SK-N-SH (cell line): Measurements from ENCODE around the gene CRIM1. TPM values are rescaled to one million over a fixed set of nuclear protein-coding genes. Genes with fewer than 3 reads are reported as not detected.
A peak's percentile ranks its signal among the peaks of the same experiment; 100 is the strongest.

ENCODE experiments used
- CTCF ChIA-PET: fragments of 300-600, 350-600 bp; formaldehyde crosslinking; extraction: SDS; loops from one replicate; lab custom pipeline; 2021; lab: Yijun Ruan, JAX
- POLR2A ChIA-PET: fragments of 350-600 bp; sonication (Branson Sonifier 250); formaldehyde crosslinking; extraction: SDS; loops from one replicate; lab custom pipeline; 2020; ENCODE audit warnings: antibody characterized with exemption, inconsistent platforms; lab: Yijun Ruan, JAX
- DNase-seq: peaks from one replicate; pipeline ENCODE4 v3.0.0; 2012
- H2AFZ ChIP-seq: fragments of 200-600 bp; sonication (generic); 2 replicates; pipeline ENCODE4 v1.8.1; 2016; ENCODE audit warnings: antibody characterized with exemption, mild to moderate bottlenecking, low read depth
- H3F3A ChIP-seq: fragments of 200-600 bp; sonication (generic); replicated peaks from 2 replicates; pipeline ENCODE3; 2016; ENCODE audit warnings: antibody characterized with exemption, mild to moderate bottlenecking; ENCODE audit not compliant: insufficient read depth
- H3K27ac ChIP-seq, 2 experiments: fragments of 200-500 bp in 1 of 2; fragments of 200-600 bp in 1 of 2; sonication (Bioruptor generic) in 1 of 2; sonication (generic), shearing (Covaris generic) in 1 of 2; 2 replicates each; pipeline versions ENCODE4 v1.5.1 to v1.6.1; 2014 to 2016; ENCODE audit warnings: low read depth in 2 of 2, inconsistent platforms in 1 of 2, low read length in 1 of 2, mild to moderate bottlenecking in 1 of 2, mixed read lengths in 1 of 2
- H3K27me3 ChIP-seq: fragments of 200-600 bp; sonication (generic), shearing (Covaris generic); 2 replicates; pipeline ENCODE4 v1.6.1; 2016; ENCODE audit warnings: mixed run types; ENCODE audit not compliant: insufficient read depth
- H3K36me3 ChIP-seq, 2 experiments: fragments of 200-500 bp in 1 of 2; fragments of 200-600 bp in 1 of 2; sonication (Bioruptor generic) in 1 of 2; sonication (generic) in 1 of 2; replicated peaks in 1 of 2; 2 replicates each; pipeline versions ENCODE3 to v1.5.1; 2014 to 2016; ENCODE audit warnings: low read length in 1 of 2, mild to moderate bottlenecking in 1 of 2; ENCODE audit not compliant: insufficient read depth in 2 of 2, control insufficient read depth in 1 of 2
- H3K4me1 ChIP-seq, 2 experiments: fragments of 200-500 bp in 1 of 2; fragments of 200-600 bp in 1 of 2; sonication (Bioruptor generic) in 1 of 2; sonication (generic), shearing (Covaris generic) in 1 of 2; 2 replicates each; pipeline versions ENCODE4 v1.5.1 to v1.6.1; 2014 to 2016; ENCODE audit warnings: low read depth in 1 of 2, low read length in 1 of 2, mixed run types in 1 of 2; ENCODE audit not compliant: insufficient read depth in 2 of 2, control insufficient read depth in 1 of 2
- H3K4me2 ChIP-seq: fragments of 200-600 bp; sonication (generic), shearing (Covaris generic); 2 replicates; pipeline ENCODE4 v1.6.1; 2017; ENCODE audit warnings: mixed run types
- H3K4me3 ChIP-seq, 2 experiments: fragments of 200-500 bp in 1 of 2; fragments of 200-600 bp in 1 of 2; sonication (Bioruptor generic) in 1 of 2; sonication (generic), shearing (Covaris generic) in 1 of 2; 2 replicates each; pipeline versions ENCODE4 v1.5.1 to v1.8.1; 2014 to 2016; ENCODE audit warnings: low read depth in 2 of 2, inconsistent platforms in 1 of 2, low read length in 1 of 2, mild to moderate bottlenecking in 1 of 2, mixed read lengths in 1 of 2, moderate library complexity in 1 of 2
- H3K79me2 ChIP-seq: fragments of 200-600 bp; sonication (generic); 2 replicates; pipeline ENCODE4 v1.8.1; 2017; ENCODE audit warnings: mild to moderate bottlenecking; ENCODE audit not compliant: insufficient read depth
- H3K9ac ChIP-seq: fragments of 200-600 bp; sonication (generic); 2 replicates; pipeline ENCODE4 v1.6.1; 2017; ENCODE audit warnings: mixed run types
- H3K9me2 ChIP-seq: fragments of 200-600 bp; sonication (generic); 2 replicates; pipeline ENCODE4 v1.6.1; 2017; ENCODE audit warnings: mixed run types
- H3K9me3 ChIP-seq: fragments of 200-600 bp; sonication (generic); 2 replicates; pipeline ENCODE4 v1.6.1; 2017; ENCODE audit warnings: mixed run types, mild to moderate bottlenecking, moderate library complexity
- H4K20me1 ChIP-seq: fragments of 200-600 bp; sonication (generic); 2 replicates; pipeline ENCODE4 v1.6.1; 2017; ENCODE audit warnings: mild to moderate bottlenecking, mixed run types; ENCODE audit not compliant: insufficient read depth
- ELF1 ChIP-seq: IDR thresholded peaks from 2 replicates; pipeline ENCODE4 v1.4.0; 2012
- EP300 ChIP-seq, 2 experiments: IDR thresholded peaks; 2 replicates each; pipeline versions ENCODE4 v1.4.0 to v1.6.1; 2012; ENCODE audit warnings: borderline replicate concordance in 1 of 2, low read depth in 1 of 2, low read length in 1 of 2
- FOSL2 ChIP-seq: IDR thresholded peaks from 2 replicates; pipeline ENCODE4 v1.4.0; 2012; ENCODE audit warnings: low read depth, mild to moderate bottlenecking, moderate library complexity, borderline replicate concordance
- FOXJ3 ChIP-seq: sonication (generic); formaldehyde crosslinking; IDR thresholded peaks from 2 replicates; pipeline ENCODE4 v1.5.1; 2020; ENCODE audit warnings: mild to moderate bottlenecking, missing genetic modification reagents
- FOXM1 ChIP-seq: IDR thresholded peaks from 2 replicates; pipeline ENCODE4 v1.4.0; 2012; ENCODE audit warnings: low read depth, mild to moderate bottlenecking
- GABPA ChIP-seq: IDR thresholded peaks from 2 replicates; pipeline ENCODE4 v1.4.0; 2012; ENCODE audit warnings: low read depth, mild to moderate bottlenecking
- GATA2 ChIP-seq: sonication (generic); formaldehyde crosslinking; IDR thresholded peaks from 2 replicates; pipeline ENCODE4 v1.5.0; 2020; ENCODE audit warnings: mild to moderate bottlenecking, missing genetic modification reagents
- JUND ChIP-seq: IDR thresholded peaks from 2 replicates; pipeline ENCODE4 v1.4.0; 2012
- MEF2A ChIP-seq: IDR thresholded peaks from 2 replicates; pipeline ENCODE4 v1.4.0; 2012; ENCODE audit warnings: low read depth, borderline replicate concordance
- MXI1 ChIP-seq: IDR thresholded peaks from 2 replicates; pipeline ENCODE4 v1.6.1; 2012; ENCODE audit warnings: mild to moderate bottlenecking, low read depth, low read length, improper control_type of control experiment
- NFIC ChIP-seq: IDR thresholded peaks from 2 replicates; pipeline ENCODE4 v1.4.0; 2012; ENCODE audit warnings: borderline replicate concordance
- NRF1 ChIP-seq: IDR thresholded peaks from 2 replicates; pipeline ENCODE4 v1.6.1; 2012; ENCODE audit warnings: low read depth, mild to moderate bottlenecking, low read length
- POLR2AphosphoS5 ChIP-seq: IDR thresholded peaks from 2 replicates; pipeline ENCODE4 v1.6.1; 2012; ENCODE audit warnings: low read depth, low read length
- RAD21 ChIP-seq: IDR thresholded peaks from 2 replicates; pipeline ENCODE4 v1.6.1; 2012; ENCODE audit warnings: mild to moderate bottlenecking, low read length
- RCOR1 ChIP-seq: fragments of 150-350 bp; IDR thresholded peaks from 2 replicates; pipeline ENCODE4 v1.6.1; 2017; ENCODE audit warnings: antibody characterized with exemption, low read length
- RFX5 ChIP-seq: IDR thresholded peaks from 2 replicates; pipeline ENCODE4 v1.6.1; 2012; ENCODE audit warnings: mild to moderate bottlenecking, improper control_type of control experiment, low read length
- RXRA ChIP-seq: IDR thresholded peaks from 2 replicates; pipeline ENCODE4 v1.4.0; 2012; ENCODE audit warnings: low read depth, mild to moderate bottlenecking, borderline replicate concordance
- SIN3A ChIP-seq: IDR thresholded peaks from 2 replicates; pipeline ENCODE4 v1.6.1; 2012; ENCODE audit warnings: low read depth, mild to moderate bottlenecking, low read length, moderate library complexity, borderline replicate concordance
- SMC3 ChIP-seq: IDR thresholded peaks from 2 replicates; pipeline ENCODE4 v1.6.1; 2012; ENCODE audit warnings: low read depth, low read length, improper control_type of control experiment
- YY1 ChIP-seq: IDR thresholded peaks from 2 replicates; pipeline ENCODE4 v1.4.0; 2012; ENCODE audit warnings: low read depth, mild to moderate bottlenecking
- WGBS: methylation state at CpG from one replicate; pipeline ENCODE4 v1.1.6; 2017; ENCODE audit warnings: low lambda C conversion rate; 5-methylcytosine and 5-hydroxymethylcytosine counted together
- polyA plus RNA-seq, 3 experiments: library from polyadenylated mRNA; depleted of rRNA; stranded (reverse); fragments of >200 nt; gene quantifications; 2 replicates each; pipeline ENCODE4 v1.2.3, GENCODE V29; 2012
- TF ChIP-seq, protein P1 (sequence below): fragments of 200-600 bp; sonication (generic); IDR thresholded peaks from 2 replicates; pipeline ENCODE4 v1.6.1; 2017; ENCODE audit warnings: antibody characterized with exemption, mild to moderate bottlenecking, moderate library complexity
- TF ChIP-seq, protein P2 (sequence below): IDR thresholded peaks from 2 replicates; pipeline ENCODE4 v1.4.0; 2012; ENCODE audit warnings: low read depth
- TF ChIP-seq, protein P3 (sequence below): fragments of 150-350 bp; IDR thresholded peaks from 2 replicates; pipeline ENCODE4 v1.6.1; 2016; ENCODE audit warnings: mild to moderate bottlenecking, low read depth, low read length
- TF ChIP-seq, protein P4 (sequence below): IDR thresholded peaks from 2 replicates; pipeline ENCODE4; 2012
- TF ChIP-seq, protein P5 (sequence below): IDR thresholded peaks from 2 replicates; pipeline ENCODE4 v1.6.1; 2012; ENCODE audit warnings: mild to moderate bottlenecking, low read depth, low read length, moderate library complexity
- TF ChIP-seq, protein P6 (sequence below): fragments of 150-350 bp; IDR thresholded peaks from 2 replicates; pipeline ENCODE4 v1.6.1; 2017; ENCODE audit warnings: antibody characterized with exemption, low read length, low read depth, borderline replicate concordance

Gene CRIM1
- polyA plus RNA-seq, 1 of the 3 experiments (the other 2 are of a cell fraction) = 244 TPM

DNA sequence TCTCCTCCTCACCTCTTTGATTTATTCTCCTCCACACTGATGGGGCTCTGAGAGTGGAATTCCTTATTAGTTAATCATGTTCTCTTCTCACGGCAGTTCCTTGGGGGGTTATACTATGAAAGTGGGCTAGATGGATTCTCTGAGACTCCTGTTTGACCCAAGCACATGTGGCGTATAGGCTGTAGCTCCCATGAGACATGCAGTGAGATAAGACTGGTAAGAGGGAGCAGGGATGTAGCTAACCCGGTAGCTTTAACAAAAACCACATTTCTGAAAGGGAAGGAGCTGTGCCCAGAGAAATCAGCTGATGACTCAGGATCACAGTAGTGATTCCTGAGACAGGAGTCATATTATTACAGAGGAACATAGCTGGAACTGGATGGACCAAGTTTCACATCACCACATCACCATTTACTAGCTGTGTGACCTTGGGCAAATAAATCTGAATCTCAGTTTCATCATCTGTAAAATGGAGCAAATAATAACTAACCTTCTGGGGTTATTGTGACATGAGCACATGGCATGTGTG, 82.9 kb downstream of the CRIM1 start:
- Histone ChIP-seq H4K20me1 (peaks cover 3% of the 10 kb centered on the region), H3K4me2 (0 out of 2 replicates have a peak overlapping the region, but pooled peaks have one; percentile 9), H3K9me2 (no peaks in the 10 kb centered on the region), H3K9ac (peak overlapping the region; percentile 25; the same call in 1 of the 2 replicates), H3F3A (peaks cover 85% of the 10 kb centered on the region), H2AFZ (no peak overlapping the region), H3K27ac (peak overlapping the region; percentile 62 to 95; a peak in 3 of 4 replicates), H3K4me3 (no peak overlapping the region), H3K79me2 (peaks cover 94% of the 10 kb centered on the region), H3K36me3 (peaks cover 11 to 19% of the 10 kb centered on the region in 2 experiments), H3K27me3 (no peaks in the 10 kb centered on the region), H3K4me1 (peaks cover 4 to 53% of the 10 kb centered on the region in 2 experiments), H3K9me3 (no peaks in the 10 kb centered on the region)
- ChIA-PET CTCF (interaction anchor here (0.8 to 1.2 kb wide), 3 partner anchors 18 to 88 kb away, joined by 3 read pairs; no protein-coding TSS in a partner anchor), POLR2A (no interaction called here)
- 9% methylated on average over 3 of the region's 3 CpGs for WGBS
- DNase-seq = peak; percentile 22
- TF ChIP-seq RCOR1 (peak; percentile 63; the same call in 1 of the 2 replicates), MXI1 (no peak), FOSL2 (peak; percentile 92), ELF1 (no peak; the same call in 1 of the 2 replicates), SMC3 (no peak), GATA2 (CRISPR knock-in tag) (no peak), MEF2A (0 out of 2 replicates have a peak, but pooled peaks have one; percentile 51), RXRA (peak; percentile 66; the same call in 1 of the 2 replicates), YY1 (0 out of 2 replicates have a peak, but pooled peaks have one; percentile 40), POLR2AphosphoS5 (peak; percentile 88), NRF1 (no peak), EP300 (IDR thresholded peaks at IDR 0.05; ENCODE audit: borderline replicate concordance in 1 of 2, low read depth in 1 of 2, low read length in 1 of 2) (peak in 1 of 2 experiments; percentile 85; a peak in 3 of 4 replicates), RFX5 (no peak), SIN3A (peak; percentile 92; the same call in 1 of the 2 replicates), FOXM1 (no peak; the same call in 1 of the 2 replicates), RAD21 (no peak), FOXJ3 (CRISPR knock-in tag) (no peak), JUND (peak; percentile 95), GABPA (peak; percentile 10; the same call in 1 of the 2 replicates), NFIC (peak; percentile 87)
- TF ChIP-seq, protein P1, sequence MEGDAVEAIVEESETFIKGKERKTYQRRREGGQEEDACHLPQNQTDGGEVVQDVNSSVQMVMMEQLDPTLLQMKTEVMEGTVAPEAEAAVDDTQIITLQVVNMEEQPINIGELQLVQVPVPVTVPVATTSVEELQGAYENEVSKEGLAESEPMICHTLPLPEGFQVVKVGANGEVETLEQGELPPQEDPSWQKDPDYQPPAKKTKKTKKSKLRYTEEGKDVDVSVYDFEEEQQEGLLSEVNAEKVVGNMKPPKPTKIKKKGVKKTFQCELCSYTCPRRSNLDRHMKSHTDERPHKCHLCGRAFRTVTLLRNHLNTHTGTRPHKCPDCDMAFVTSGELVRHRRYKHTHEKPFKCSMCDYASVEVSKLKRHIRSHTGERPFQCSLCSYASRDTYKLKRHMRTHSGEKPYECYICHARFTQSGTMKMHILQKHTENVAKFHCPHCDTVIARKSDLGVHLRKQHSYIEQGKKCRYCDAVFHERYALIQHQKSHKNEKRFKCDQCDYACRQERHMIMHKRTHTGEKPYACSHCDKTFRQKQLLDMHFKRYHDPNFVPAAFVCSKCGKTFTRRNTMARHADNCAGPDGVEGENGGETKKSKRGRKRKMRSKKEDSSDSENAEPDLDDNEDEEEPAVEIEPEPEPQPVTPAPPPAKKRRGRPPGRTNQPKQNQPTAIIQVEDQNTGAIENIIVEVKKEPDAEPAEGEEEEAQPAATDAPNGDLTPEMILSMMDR = no peak
- TF ChIP-seq, protein P2, sequence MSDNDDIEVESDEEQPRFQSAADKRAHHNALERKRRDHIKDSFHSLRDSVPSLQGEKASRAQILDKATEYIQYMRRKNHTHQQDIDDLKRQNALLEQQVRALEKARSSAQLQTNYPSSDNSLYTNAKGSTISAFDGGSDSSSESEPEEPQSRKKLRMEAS = peak; percentile 82; the same call in 1 of the 2 replicates
- TF ChIP-seq, protein P3, sequence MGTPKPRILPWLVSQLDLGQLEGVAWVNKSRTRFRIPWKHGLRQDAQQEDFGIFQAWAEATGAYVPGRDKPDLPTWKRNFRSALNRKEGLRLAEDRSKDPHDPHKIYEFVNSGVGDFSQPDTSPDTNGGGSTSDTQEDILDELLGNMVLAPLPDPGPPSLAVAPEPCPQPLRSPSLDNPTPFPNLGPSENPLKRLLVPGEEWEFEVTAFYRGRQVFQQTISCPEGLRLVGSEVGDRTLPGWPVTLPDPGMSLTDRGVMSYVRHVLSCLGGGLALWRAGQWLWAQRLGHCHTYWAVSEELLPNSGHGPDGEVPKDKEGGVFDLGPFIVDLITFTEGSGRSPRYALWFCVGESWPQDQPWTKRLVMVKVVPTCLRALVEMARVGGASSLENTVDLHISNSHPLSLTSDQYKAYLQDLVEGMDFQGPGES = no peak
- TF ChIP-seq, protein P4, sequence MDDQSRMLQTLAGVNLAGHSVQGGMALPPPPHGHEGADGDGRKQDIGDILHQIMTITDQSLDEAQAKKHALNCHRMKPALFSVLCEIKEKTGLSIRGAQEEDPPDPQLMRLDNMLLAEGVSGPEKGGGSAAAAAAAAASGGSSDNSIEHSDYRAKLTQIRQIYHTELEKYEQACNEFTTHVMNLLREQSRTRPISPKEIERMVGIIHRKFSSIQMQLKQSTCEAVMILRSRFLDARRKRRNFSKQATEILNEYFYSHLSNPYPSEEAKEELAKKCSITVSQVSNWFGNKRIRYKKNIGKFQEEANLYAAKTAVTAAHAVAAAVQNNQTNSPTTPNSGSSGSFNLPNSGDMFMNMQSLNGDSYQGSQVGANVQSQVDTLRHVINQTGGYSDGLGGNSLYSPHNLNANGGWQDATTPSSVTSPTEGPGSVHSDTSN = peak; percentile 77
- TF ChIP-seq, protein P5, sequence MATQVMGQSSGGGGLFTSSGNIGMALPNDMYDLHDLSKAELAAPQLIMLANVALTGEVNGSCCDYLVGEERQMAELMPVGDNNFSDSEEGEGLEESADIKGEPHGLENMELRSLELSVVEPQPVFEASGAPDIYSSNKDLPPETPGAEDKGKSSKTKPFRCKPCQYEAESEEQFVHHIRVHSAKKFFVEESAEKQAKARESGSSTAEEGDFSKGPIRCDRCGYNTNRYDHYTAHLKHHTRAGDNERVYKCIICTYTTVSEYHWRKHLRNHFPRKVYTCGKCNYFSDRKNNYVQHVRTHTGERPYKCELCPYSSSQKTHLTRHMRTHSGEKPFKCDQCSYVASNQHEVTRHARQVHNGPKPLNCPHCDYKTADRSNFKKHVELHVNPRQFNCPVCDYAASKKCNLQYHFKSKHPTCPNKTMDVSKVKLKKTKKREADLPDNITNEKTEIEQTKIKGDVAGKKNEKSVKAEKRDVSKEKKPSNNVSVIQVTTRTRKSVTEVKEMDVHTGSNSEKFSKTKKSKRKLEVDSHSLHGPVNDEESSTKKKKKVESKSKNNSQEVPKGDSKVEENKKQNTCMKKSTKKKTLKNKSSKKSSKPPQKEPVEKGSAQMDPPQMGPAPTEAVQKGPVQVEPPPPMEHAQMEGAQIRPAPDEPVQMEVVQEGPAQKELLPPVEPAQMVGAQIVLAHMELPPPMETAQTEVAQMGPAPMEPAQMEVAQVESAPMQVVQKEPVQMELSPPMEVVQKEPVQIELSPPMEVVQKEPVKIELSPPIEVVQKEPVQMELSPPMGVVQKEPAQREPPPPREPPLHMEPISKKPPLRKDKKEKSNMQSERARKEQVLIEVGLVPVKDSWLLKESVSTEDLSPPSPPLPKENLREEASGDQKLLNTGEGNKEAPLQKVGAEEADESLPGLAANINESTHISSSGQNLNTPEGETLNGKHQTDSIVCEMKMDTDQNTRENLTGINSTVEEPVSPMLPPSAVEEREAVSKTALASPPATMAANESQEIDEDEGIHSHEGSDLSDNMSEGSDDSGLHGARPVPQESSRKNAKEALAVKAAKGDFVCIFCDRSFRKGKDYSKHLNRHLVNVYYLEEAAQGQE = peak; percentile 47
- TF ChIP-seq, protein P6, sequence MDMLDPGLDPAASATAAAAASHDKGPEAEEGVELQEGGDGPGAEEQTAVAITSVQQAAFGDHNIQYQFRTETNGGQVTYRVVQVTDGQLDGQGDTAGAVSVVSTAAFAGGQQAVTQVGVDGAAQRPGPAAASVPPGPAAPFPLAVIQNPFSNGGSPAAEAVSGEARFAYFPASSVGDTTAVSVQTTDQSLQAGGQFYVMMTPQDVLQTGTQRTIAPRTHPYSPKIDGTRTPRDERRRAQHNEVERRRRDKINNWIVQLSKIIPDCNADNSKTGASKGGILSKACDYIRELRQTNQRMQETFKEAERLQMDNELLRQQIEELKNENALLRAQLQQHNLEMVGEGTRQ = no peak
